Calu3 (cell line): ENCODE results near the gene TIGD3. TPM values are rescaled to one million over a fixed set of nuclear protein-coding genes. Genes with fewer than 3 reads are reported as not detected.

Source experiments
- Bru-seq: library from RNA; stranded (reverse); fragments of 400-500 nt; gene quantifications from one replicate; lab custom pipeline; 2021; lab: Mats Ljungman, UMichigan
- BruChase-seq, 2 experiments: library from RNA; stranded (reverse); fragments of 400-500 nt; gene quantifications; one replicate each; lab custom pipeline; 2021; lab: Mats Ljungman, UMichigan
- BruUV-seq: library from RNA; stranded (reverse); fragments of 400-500 nt; replicated peaks from 2 replicates; lab custom pipeline; 2021; lab: Mats Ljungman, UMichigan
- CTCF ChIA-PET: fragments of 300-600 bp; sonication (Branson Sonifier 250); formaldehyde crosslinking; loops from one replicate; lab custom pipeline; 2022; ENCODE audit warnings: antibody characterized with exemption; lab: Charles Lee
- DNase-seq: peaks from one replicate; pipeline ENCODE4 v3.0.0; 2022
- H3K27ac Mint-ChIP-seq: one replicate; pipeline ENCODE4 v1.8.0; 2022; ENCODE audit warnings: mixed read lengths; ENCODE audit not compliant: unreplicated experiment
- H3K27me3 Mint-ChIP-seq: one replicate; pipeline ENCODE4 v1.8.0; 2022; ENCODE audit warnings: mixed read lengths; ENCODE audit not compliant: unreplicated experiment
- H3K36me3 Mint-ChIP-seq: one replicate; pipeline ENCODE4 v1.8.0; 2022; ENCODE audit warnings: mild to moderate bottlenecking, moderate library complexity, mixed read lengths; ENCODE audit not compliant: insufficient read depth, unreplicated experiment
- H3K4me1 Mint-ChIP-seq: one replicate; pipeline ENCODE4 v1.8.0; 2022; ENCODE audit warnings: mild to moderate bottlenecking, low read depth, mixed read lengths; ENCODE audit not compliant: unreplicated experiment
- H3K4me3 Mint-ChIP-seq: one replicate; pipeline ENCODE4 v1.8.0; 2022; ENCODE audit warnings: mild to moderate bottlenecking, low read depth, moderate library complexity, mixed read lengths; ENCODE audit not compliant: unreplicated experiment
- H3K9me3 Mint-ChIP-seq: one replicate; pipeline ENCODE4 v1.8.0; 2022; ENCODE audit warnings: low read depth, mixed read lengths; ENCODE audit not compliant: unreplicated experiment
- CTCF ChIP-seq: fragments of 200-600 bp; IDR thresholded peaks from one replicate; pipeline ENCODE4 v1.8.0; 2022; ENCODE audit warnings: antibody characterized with exemption; ENCODE audit not compliant: unreplicated experiment
- intact Hi-C: fragments of 100-400 bp; cut with micrococcal nuclease; formaldehyde crosslinking; loops from one replicate; pipeline ENCODE4 v1.10.0; 2022; ENCODE audit not compliant: unreplicated experiment
- long read RNA-seq: library from polyadenylated mRNA; stranded (forward); transcript quantifications from one replicate; pipeline ENCODE4 v2.0.0, GENCODE V29; 2022
- total RNA-seq: library from RNA; stranded (reverse); gene quantifications from 2 replicates; pipeline ENCODE4 v1.2.3, GENCODE V29; 2022

TIGD3 gene, protein sequence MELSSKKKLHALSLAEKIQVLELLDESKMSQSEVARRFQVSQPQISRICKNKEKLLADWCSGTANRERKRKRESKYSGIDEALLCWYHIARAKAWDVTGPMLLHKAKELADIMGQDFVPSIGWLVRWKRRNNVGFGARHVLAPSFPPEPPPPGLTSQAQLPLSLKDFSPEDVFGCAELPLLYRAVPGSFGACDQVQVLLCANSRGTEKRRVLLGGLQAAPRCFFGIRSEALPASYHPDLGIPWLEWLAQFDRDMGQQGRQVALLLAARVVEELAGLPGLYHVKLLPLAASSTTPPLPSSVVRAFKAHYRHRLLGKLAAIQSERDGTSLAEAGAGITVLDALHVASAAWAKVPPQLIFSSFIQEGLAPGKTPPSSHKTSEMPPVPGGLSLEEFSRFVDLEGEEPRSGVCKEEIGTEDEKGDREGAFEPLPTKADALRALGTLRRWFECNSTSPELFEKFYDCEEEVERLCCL
- 0.73 and 1.5 TPM in 2 replicates for total RNA-seq
- percentile 32 among the genes with signal in this experiment for Bru-seq, nascent RNA
- percentile 25 among the genes with signal in this experiment for BruChase-seq, experiment 1, labeled RNA remaining after a 6-hour chase
- BruChase-seq, experiment 2, labeled RNA remaining after a 2-hour chase: percentile 28 among the genes with signal in this experiment
- long read RNA-seq, partial matches to known transcripts: 0 of 2 reads
- long read RNA-seq, other reads (novel, unspliced or antisense): 0 of 2 reads

DNA sequence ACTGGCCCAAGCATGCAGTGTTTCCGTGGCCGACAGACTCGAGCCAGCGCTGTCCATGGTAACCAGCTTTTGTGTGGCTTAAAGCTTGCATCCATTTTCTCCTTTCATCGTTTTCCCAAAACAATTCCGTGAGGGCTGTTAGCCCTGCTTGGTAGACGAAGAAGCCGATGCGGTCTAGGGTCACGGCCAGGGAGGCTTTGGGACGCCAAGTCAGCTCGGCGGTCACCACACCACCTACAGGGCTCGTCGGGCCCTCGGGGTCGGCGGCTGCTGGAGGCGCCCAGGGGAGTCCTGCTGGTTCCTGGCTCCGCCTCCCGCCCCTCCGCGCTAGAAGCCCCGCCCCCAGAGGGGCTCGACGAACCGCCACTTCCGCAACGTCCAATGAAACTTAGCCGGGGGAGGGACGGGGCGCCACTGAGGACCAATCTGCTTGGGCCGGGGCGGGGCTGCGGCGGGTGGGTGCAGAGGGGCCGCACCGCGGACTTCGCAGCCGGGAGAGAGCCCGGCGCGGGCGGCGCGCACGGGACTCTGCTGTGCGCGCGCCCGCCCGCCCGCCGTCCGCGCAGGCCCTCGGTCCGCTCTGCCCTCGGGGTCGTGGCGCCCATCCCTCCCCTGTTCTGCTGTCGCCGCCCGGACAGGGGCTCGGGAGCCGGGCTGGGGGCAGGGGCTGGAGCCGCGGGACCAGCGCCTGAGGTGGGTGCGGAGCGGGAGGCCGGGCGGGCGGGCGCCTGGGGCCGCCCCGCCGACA is at the start of gene TIGD3:
Gene TIGD3, plus strand, starts transcription at position 487 of the 748 bp plus-strand sequence. CDS start 1,058 bp downstream, outside the sequence.
- Mint-ChIP-seq H3K27ac (peak within 1 kb of the TSS; percentile 51), H3K36me3 (peaks cover 38% of the 10 kb centered on the region), H3K9me3 (no peaks in the 10 kb centered on the region), H3K4me1 (peaks cover 18% of the 10 kb centered on the region), H3K4me3 (peak within 1 kb of the TSS; percentile 77), H3K27me3 (peaks cover 17% of the 10 kb centered on the region)
- no peak for TF ChIP-seq CTCF
- intact Hi-C loops: no loop called here
- CTCF ChIA-PET: no interaction called here
- BruUV-seq: no TSS peak
- peak; percentile 99 for DNase-seq

GRCh38 chr11:65305501-65306268 is 48.9 kb upstream of the TIGD3 start:
- Mint-ChIP-seq H3K4me1 (peaks cover 18% of the 10 kb centered on the region), H3K36me3 (peaks cover 33% of the 10 kb centered on the region), H3K9me3 (no peaks in the 10 kb centered on the region), H3K4me3 (no peak overlapping the region), H3K27me3 (no peaks in the 10 kb centered on the region), H3K27ac (no peak overlapping the region)
- CTCF ChIA-PET: interaction anchor here (0.5 kb wide), 1 partner anchor 23 kb away, joined by 4 read pairs; no protein-coding TSS in a partner anchor
- no TSS peak for BruUV-seq
- TF ChIP-seq CTCF: no peak
- intact Hi-C loops: no loop called here
- DNase-seq: no peak

- Mint-ChIP-seq H3K4me3 (no peak overlapping the region), H3K27ac (peak overlapping the region; percentile 11), H3K36me3 (peaks cover 38% of the 10 kb centered on the region), H3K27me3 (no peaks in the 10 kb centered on the region), H3K9me3 (no peaks in the 10 kb centered on the region), H3K4me1 (peaks cover 37% of the 10 kb centered on the region)
- CTCF ChIA-PET: no interaction called here
- no peak for TF ChIP-seq CTCF
- intact Hi-C loops: no loop called here
- BruUV-seq: no TSS peak
- DNase-seq: no peak
Observed at GRCh38 chr11:65307298-65308229, 47.0 kb upstream of the TIGD3 start.
